Chondrocyte (in vitro differentiated cells): ENCODE data around the gene TAF1C. TPM values are rescaled to one million over a fixed set of nuclear protein-coding genes. Genes with fewer than 3 reads are reported as not detected.

Experiments
- DNase-seq: peaks from one replicate; pipeline ENCODE4 v3.0.0; 2021; ENCODE audit warnings: mixed read lengths, low spot score
- H3K27ac Mint-ChIP-seq: one replicate; pipeline ENCODE4 v1.8.0; 2021; ENCODE audit warnings: mild to moderate bottlenecking, moderate library complexity, mixed read lengths; ENCODE audit not compliant: unreplicated experiment
- H3K27me3 Mint-ChIP-seq: 2 replicates; pipeline ENCODE4 v1.8.0; 2021; ENCODE audit warnings: low read depth, mixed read lengths
- H3K36me3 Mint-ChIP-seq: 2 replicates; pipeline ENCODE4 v1.8.0; 2021; ENCODE audit warnings: low read depth, mixed read lengths
- H3K4me1 Mint-ChIP-seq: 2 replicates; pipeline ENCODE4 v1.8.0; 2021; ENCODE audit warnings: low read depth, mild to moderate bottlenecking, mixed read lengths
- H3K4me3 Mint-ChIP-seq: one replicate; pipeline ENCODE4 v1.8.0; 2021; ENCODE audit warnings: mild to moderate bottlenecking, moderate library complexity, mixed read lengths; ENCODE audit not compliant: unreplicated experiment
- H3K9me3 Mint-ChIP-seq: 2 replicates; pipeline ENCODE4 v1.8.0; 2021; ENCODE audit warnings: low read depth, mixed read lengths
- total RNA-seq: library from RNA; stranded (reverse); gene quantifications from 3 replicates; pipeline ENCODE4 v1.2.1, GENCODE V29; 2021
- TF ChIP-seq, protein P1 (sequence below): fragments of 200-600 bp; sonication (generic); IDR thresholded peaks from 2 replicates; pipeline ENCODE4 v1.5.0; 2021; ENCODE audit warnings: antibody characterized with exemption, mild to moderate bottlenecking, moderate library complexity

Gene TAF1C
- total RNA-seq, 1 donor from 2014 or later: 22.2 TPM

DNA sequence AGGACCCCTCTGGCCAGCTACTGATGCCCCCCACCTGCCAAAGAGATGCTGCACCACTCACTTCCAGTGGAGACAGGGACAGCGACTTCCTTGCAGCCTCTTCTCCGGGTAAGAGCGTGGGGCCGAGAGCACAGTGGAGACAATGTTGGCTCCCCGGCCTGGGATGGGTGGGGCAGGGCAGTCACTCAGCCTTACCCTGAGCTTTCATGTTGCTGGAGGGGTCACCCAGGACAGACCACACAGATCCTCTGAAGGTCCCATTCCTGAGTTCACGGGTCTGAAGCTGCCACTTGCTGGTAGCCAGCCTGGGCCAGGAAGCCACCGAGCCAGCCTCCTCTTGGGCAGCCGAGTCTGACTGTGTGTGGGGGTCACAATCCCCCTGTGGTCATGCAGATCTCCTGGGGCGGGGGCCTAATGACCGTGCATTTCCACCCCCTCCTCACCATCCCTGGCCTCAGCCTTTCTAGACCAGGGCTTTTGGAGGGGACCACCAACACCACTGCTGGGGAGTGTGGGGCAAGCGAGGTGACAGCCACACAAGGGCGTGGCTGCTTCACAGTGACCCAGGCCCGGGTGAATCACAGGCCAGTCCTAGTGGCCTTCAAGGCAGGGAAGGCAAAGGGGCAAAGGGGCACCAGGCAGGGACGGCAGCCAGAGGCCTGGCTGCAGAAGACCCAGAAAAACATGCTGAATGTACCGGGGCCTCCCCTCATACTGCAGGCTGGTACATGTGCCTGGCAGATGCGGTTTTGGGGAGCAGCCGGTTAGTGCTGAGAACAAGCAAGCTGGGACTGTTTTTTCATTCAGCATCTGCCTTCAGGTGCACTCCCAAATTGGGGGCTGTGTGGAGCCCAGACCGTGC lies 10.4 kb downstream of the TAF1C start:
- H3K27me3 Mint-ChIP-seq: no peaks in the 10 kb centered on the region
- peak overlapping the region; percentile 92 for H3K27ac Mint-ChIP-seq
- H3K4me1 Mint-ChIP-seq: peaks cover 27% of the 10 kb centered on the region
- H3K36me3 Mint-ChIP-seq: no peaks in the 10 kb centered on the region
- TF ChIP-seq, protein P1, sequence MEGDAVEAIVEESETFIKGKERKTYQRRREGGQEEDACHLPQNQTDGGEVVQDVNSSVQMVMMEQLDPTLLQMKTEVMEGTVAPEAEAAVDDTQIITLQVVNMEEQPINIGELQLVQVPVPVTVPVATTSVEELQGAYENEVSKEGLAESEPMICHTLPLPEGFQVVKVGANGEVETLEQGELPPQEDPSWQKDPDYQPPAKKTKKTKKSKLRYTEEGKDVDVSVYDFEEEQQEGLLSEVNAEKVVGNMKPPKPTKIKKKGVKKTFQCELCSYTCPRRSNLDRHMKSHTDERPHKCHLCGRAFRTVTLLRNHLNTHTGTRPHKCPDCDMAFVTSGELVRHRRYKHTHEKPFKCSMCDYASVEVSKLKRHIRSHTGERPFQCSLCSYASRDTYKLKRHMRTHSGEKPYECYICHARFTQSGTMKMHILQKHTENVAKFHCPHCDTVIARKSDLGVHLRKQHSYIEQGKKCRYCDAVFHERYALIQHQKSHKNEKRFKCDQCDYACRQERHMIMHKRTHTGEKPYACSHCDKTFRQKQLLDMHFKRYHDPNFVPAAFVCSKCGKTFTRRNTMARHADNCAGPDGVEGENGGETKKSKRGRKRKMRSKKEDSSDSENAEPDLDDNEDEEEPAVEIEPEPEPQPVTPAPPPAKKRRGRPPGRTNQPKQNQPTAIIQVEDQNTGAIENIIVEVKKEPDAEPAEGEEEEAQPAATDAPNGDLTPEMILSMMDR: no peak
- H3K9me3 Mint-ChIP-seq: no peaks in the 10 kb centered on the region
- DNase-seq: no peak
- H3K4me3 Mint-ChIP-seq: no peak overlapping the region

DNA sequence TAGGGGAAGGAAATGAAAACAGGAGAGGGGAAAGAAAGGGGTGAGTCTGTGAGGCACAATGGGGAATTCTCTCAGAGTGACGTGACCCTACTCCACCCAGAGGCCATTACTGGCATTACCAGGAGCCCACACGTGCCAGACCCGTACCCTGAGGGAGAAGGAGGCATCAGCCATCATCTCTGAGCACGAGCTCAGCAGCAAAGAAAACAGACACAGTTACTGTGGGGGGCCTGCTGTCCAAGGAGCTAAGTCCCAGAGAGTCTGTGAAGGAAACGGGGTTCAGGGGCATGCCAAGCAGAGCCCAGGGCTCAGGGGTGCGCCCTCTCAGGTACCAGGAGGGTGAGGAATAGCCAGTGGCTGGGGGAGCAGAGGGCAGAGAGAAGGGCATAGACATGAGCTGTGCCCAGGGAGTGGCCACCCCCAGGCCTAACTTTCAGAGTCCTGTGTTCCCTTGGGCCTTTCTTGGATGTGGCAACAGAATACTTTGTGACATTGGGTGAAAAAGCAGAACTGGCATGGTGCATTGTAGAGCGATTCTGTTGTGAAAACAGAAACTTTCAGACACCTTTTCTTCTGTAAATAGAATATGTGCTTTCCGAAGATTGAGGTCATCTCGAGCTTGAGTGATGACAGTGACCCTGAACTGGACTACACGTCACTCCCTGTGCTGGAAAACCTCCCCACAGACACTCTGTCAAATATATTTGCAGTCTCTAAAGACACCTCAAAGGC lies 11.3 kb downstream of the TAF1C start:
- no peak for DNase-seq
- no peak overlapping the region for H3K27ac Mint-ChIP-seq

DNA sequence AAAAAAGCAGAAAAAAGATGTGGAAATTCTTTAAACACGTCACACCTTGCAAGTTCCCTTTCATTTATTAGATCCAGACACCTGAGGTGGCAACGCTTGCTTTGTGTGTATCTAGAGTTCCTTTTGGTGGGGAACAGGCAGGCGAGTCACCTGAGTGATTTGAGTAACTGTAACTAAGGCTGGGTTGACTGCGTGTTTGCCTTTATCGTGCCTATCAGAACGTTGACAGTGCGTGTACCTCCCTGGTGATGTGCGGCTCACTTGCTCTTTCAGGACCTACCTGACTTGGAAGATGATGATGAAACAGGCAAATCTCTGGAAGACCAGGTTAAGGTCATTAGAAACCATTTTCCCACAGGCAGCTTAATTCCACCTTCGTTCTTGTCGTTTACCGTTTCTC lies 12.5 kb downstream of the TAF1C start:
- Mint-ChIP-seq H3K4me3 (no peak overlapping the region), H3K36me3 (no peaks in the 10 kb centered on the region), H3K4me1 (peaks cover 27% of the 10 kb centered on the region), H3K9me3 (no peaks in the 10 kb centered on the region), H3K27me3 (peaks cover 7% of the 10 kb centered on the region), H3K27ac (no peak overlapping the region)
- TF ChIP-seq, protein P1: no peak
- no peak for DNase-seq

More for the DNA sequence above, 11.3 kb downstream of the TAF1C start:
- Mint-ChIP-seq H3K9me3 (no peaks in the 10 kb centered on the region), H3K4me1 (peaks cover 27% of the 10 kb centered on the region), H3K36me3 (no peaks in the 10 kb centered on the region), H3K27me3 (no peaks in the 10 kb centered on the region), H3K4me3 (no peak overlapping the region)
- TF ChIP-seq, protein P1: peak; percentile 83

DNA sequence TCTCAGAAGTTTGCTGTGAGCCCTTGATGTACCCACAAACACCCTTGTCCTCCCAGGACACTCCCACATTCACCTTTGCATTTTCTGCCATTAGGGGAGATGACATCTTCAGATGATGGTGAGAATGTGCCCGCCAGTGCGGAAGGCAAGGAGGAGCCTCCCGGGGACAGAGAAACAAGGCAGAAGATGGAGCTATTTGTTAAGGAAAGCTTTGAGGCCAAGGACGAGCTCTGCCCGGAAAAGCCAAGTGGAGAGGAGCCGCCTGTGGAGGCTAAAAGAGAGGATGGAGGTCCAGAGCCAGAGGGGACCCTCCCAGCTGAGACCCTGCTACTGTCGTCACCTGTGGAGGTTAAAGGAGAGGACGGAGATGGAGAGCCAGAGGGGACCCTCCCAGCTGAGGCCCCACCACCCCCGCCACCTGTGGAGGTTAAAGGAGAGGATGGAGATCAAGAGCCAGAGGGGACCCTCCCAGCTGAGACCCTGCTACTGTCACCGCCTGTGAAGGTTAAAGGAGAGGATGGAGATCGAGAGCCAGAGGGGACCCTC lies 17.0 kb downstream of the TAF1C start:
- no peak for DNase-seq

More for the DNA sequence above, 17.0 kb downstream of the TAF1C start:
- H3K4me3 Mint-ChIP-seq: no peak overlapping the region
- no peaks in the 10 kb centered on the region for H3K36me3 Mint-ChIP-seq
- peaks cover 18% of the 10 kb centered on the region for H3K27me3 Mint-ChIP-seq
- H3K9me3 Mint-ChIP-seq: no peaks in the 10 kb centered on the region
- H3K27ac Mint-ChIP-seq: no peak overlapping the region
- TF ChIP-seq, protein P1: no peak
- H3K4me1 Mint-ChIP-seq: no peaks in the 10 kb centered on the region
